ENCODE measurements around the gene FLNA.

FLNA gene

GRCh38 chrX:154373340-154374306, 811 bp downstream of the FLNA start:
- no peak for DNase-seq (ENCODE audit: low spot score)

- DNase-seq (ENCODE audit: low spot score) = peak; percentile 66
These were observed 1.8 kb downstream of the FLNA start for GRCh38 chrX:154372612-154373022.

- no peak for DNase-seq (ENCODE audit: low spot score)
These were observed 2.6 kb downstream of the FLNA start for GRCh38 chrX:154371789-154372300.

- DNase-seq (ENCODE audit: low spot score) = peak; percentile 68
These were observed 3.2 kb downstream of the FLNA start for GRCh38 chrX:154371017-154371788.

- DNase-seq (ENCODE audit: low spot score) = no peak
These were observed 4.0 kb downstream of the FLNA start for GRCh38 chrX:154370300-154371016.

GRCh38 chrX:154369449-154370299, 4.8 kb downstream of the FLNA start:
- DNase-seq (ENCODE audit: low spot score) = peak; percentile 81

GRCh38 chrX:154368630-154369448, 5.6 kb downstream of the FLNA start:
- peak; percentile 85 for DNase-seq (ENCODE audit: low spot score)

- DNase-seq (ENCODE audit: low spot score) = no peak
These were observed 6.7 kb downstream of the FLNA start for GRCh38 chrX:154367474-154368308.

- no peak for DNase-seq (ENCODE audit: low spot score)
These were observed 7.8 kb downstream of the FLNA start for GRCh38 chrX:154366666-154367055.

- DNase-seq (ENCODE audit: low spot score) = no peak
These were observed 8.3 kb downstream of the FLNA start for GRCh38 chrX:154365997-154366665.

- no peak for DNase-seq (ENCODE audit: low spot score)
These were observed 9.3 kb downstream of the FLNA start for GRCh38 chrX:154365052-154365600.

GRCh38 chrX:154363706-154364439, 10.6 kb downstream of the FLNA start:
- DNase-seq (ENCODE audit: low spot score) = no peak

- no peak for DNase-seq (ENCODE audit: low spot score)
These were observed 12.2 kb downstream of the FLNA start for GRCh38 chrX:154362085-154362742.

- DNase-seq (ENCODE audit: low spot score) = no peak
These were observed 14.2 kb downstream of the FLNA start for GRCh38 chrX:154360155-154360713.

GRCh38 chrX:154359362-154360154, 14.9 kb downstream of the FLNA start:
- no peak for DNase-seq (ENCODE audit: low spot score)

- DNase-seq (ENCODE audit: low spot score) = no peak
These were observed 15.6 kb downstream of the FLNA start for GRCh38 chrX:154358829-154359228.

Measured in hepatic stellate cell (primary cell).